Keratinocyte (primary cell): Measurements from ENCODE around the gene MYCL. TPM values are rescaled to one million over a fixed set of nuclear protein-coding genes. Genes with fewer than 3 reads are reported as not detected.

Experiments
- DNase-seq: peaks from one replicate; pipeline ENCODE4 v3.0.0-alpha.2; 2011; ENCODE audit warnings: low read depth, missing footprints, low spot score
- FAIRE-seq: peaks from 2 replicates; lab custom pipeline; 2011; peaks lifted over from hg19 to GRCh38; lab: Jason Lieb, UNC
- H2AFZ ChIP-seq: 2 replicates; pipeline ENCODE4 v1.6.0; 2012; ENCODE audit warnings: low read length, control low read depth, inconsistent platforms; ENCODE audit not compliant: control insufficient read depth
- H3K27ac ChIP-seq: 2 replicates; pipeline ENCODE4 v1.5.1; 2011; ENCODE audit warnings: low read length; ENCODE audit not compliant: control insufficient read depth, insufficient read depth
- H3K27me3 ChIP-seq: 3 replicates; pipeline ENCODE4 v1.6.0; 2011; ENCODE audit warnings: low read length; ENCODE audit not compliant: control insufficient read depth, insufficient read depth; ENCODE audit errors: extremely low read depth
- H3K36me3 ChIP-seq, 2 experiments: 2 replicates in 1 of 2; 3 replicates in 1 of 2; pipeline ENCODE4 v1.5.1; 2011; ENCODE audit warnings: low read length in 2 of 2, mild to moderate bottlenecking in 1 of 2; ENCODE audit not compliant: control insufficient read depth in 2 of 2, insufficient read depth in 2 of 2; ENCODE audit errors: extremely low read depth in 1 of 2
- H3K4me1 ChIP-seq: 3 replicates; pipeline ENCODE4 v1.5.1; 2011; ENCODE audit warnings: low read length; ENCODE audit not compliant: control insufficient read depth, insufficient read depth; ENCODE audit errors: extremely low read depth
- H3K4me2 ChIP-seq: 3 replicates; pipeline ENCODE4 v1.6.0; 2011; ENCODE audit warnings: low read depth, low read length; ENCODE audit not compliant: control insufficient read depth, insufficient read depth; ENCODE audit errors: extremely low read depth
- H3K4me3 ChIP-seq, 3 experiments: fragments of 200-600 bp in 1 of 3; sonication (generic) in 1 of 3; 2 replicates in 2 of 3; 3 replicates in 1 of 3; pipeline ENCODE4 v1.5.1; 2011 to 2016; ENCODE audit warnings: low read length in 3 of 3, mild to moderate bottlenecking in 3 of 3, control low read depth in 2 of 3, inconsistent platforms in 1 of 3, low read depth in 1 of 3, mixed read lengths in 1 of 3, mixed run types in 1 of 3, moderate library complexity in 1 of 3; ENCODE audit not compliant: control insufficient read depth in 2 of 3, insufficient read depth in 2 of 3; ENCODE audit errors: extremely low read depth in 1 of 3
- H3K79me2 ChIP-seq: 2 replicates; pipeline ENCODE4 v1.6.0; 2012; ENCODE audit warnings: low read length; ENCODE audit not compliant: control insufficient read depth, insufficient read depth
- H3K9ac ChIP-seq: 3 replicates; pipeline ENCODE4 v1.6.0; 2011; ENCODE audit warnings: low read length; ENCODE audit not compliant: control insufficient read depth, insufficient read depth; ENCODE audit errors: extremely low read depth
- H3K9me1 ChIP-seq: 3 replicates; pipeline ENCODE4 v1.6.0; 2011; ENCODE audit warnings: low read length; ENCODE audit not compliant: control insufficient read depth, insufficient read depth; ENCODE audit errors: extremely low read depth
- H3K9me3 ChIP-seq: 2 replicates; pipeline ENCODE4 v1.5.1; 2012; ENCODE audit warnings: low read depth, low read length; ENCODE audit not compliant: control insufficient read depth
- H4K20me1 ChIP-seq: 3 replicates; pipeline ENCODE4 v1.6.0; 2011; ENCODE audit warnings: low read length; ENCODE audit not compliant: control insufficient read depth, insufficient read depth; ENCODE audit errors: extremely low read depth
- CTCF ChIP-seq, 3 experiments: IDR thresholded peaks in 1 of 3; conservative IDR thresholded peaks in 1 of 3; optimal IDR thresholded peaks in 1 of 3; 2 replicates in 2 of 3; 3 replicates in 1 of 3; pipeline versions ENCODE3 to v1.5.1; 2011; ENCODE audit warnings: low read length in 3 of 3, mild to moderate bottlenecking in 3 of 3, moderate library complexity in 2 of 3, control low read depth in 1 of 3, inconsistent platforms in 1 of 3; ENCODE audit not compliant: insufficient read depth in 2 of 3; ENCODE audit errors: extremely low read depth in 1 of 3
- EZH2 ChIP-seq: IDR thresholded peaks from one replicate; pipeline ENCODE4 v1.6.1; 2012; ENCODE audit warnings: inconsistent platforms, mild to moderate bottlenecking, low read length, moderate library complexity
- dilution Hi-C: fragments of 300-500 bp; cut with MboI; formaldehyde crosslinking; loops from one replicate; pipeline ENCODE4 v1.7.0; 2020; ENCODE audit warnings: low sequenced_read_pairs; ENCODE audit not compliant: extremely low pct_ligation_motif_present
- polyA plus RNA-seq, 5 experiments: library from polyadenylated mRNA; depleted of rRNA in 3 of 5; stranded (reverse) in 3 of 5; stranded (forward) in 1 of 5; unstranded in 1 of 5; fragments of >200 nt; gene quantifications; 1 replicate in 1 of 5; 2 replicates in 3 of 5; 3 replicates in 1 of 5; pipeline versions ENCODE4 v1.2.1 to v1.2.3, GENCODE V29; 2011 to 2012; ENCODE audit warnings: missing spikeins in 2 of 5, low read depth in 1 of 5, low replicate concordance in 1 of 5

Gene MYCL
- polyA plus RNA-seq, 1 donor (not counting 4 experiments of a cell fraction or from before 2014, with no cell fraction given) = 5.4 TPM

- Histone ChIP-seq H3K36me3 (no peaks in the 10 kb centered on the region), H4K20me1 (no peaks in the 10 kb centered on the region), H3K9ac (no peak overlapping the region), H3K4me3 (peak overlapping the region in 2 of 3 experiments; percentile 24 to 26), H3K27ac (peak overlapping the region; percentile 4), H3K4me1 (peaks cover 55% of the 10 kb centered on the region), H2AFZ (peak overlapping the region; percentile 20), H3K9me1 (peaks cover 2% of the 10 kb centered on the region), H3K27me3 (no peaks in the 10 kb centered on the region), H3K9me3 (no peaks in the 10 kb centered on the region), H3K4me2 (peak overlapping the region; percentile 84), H3K79me2 (no peaks in the 10 kb centered on the region)
- no peak for TF ChIP-seq CTCF (optimal IDR thresholded peaks at IDR 0.05 in 1 of 3, IDR thresholded peaks at IDR 0.05 in 1 of 3, conservative IDR thresholded peaks at IDR 0.05 in 1 of 3; ENCODE audit: extremely low read depth in 1 of 3, insufficient read depth in 2 of 3, low read length in 3 of 3)
- no peak for TF ChIP-seq EZH2
- dilution Hi-C loops = no loop called here
- peak; percentile 97 for FAIRE-seq
- no peak for DNase-seq
Observed at GRCh38 chr1:39894884-39895495, 6.7 kb downstream of the MYCL start.

GRCh38 chr1:39892601-39893595 lies 8.8 kb downstream of the MYCL start:
- peak overlapping the region; percentile 62 for H3K27ac ChIP-seq
- H3K9me3 ChIP-seq = no peaks in the 10 kb centered on the region
- peaks cover 2% of the 10 kb centered on the region for H3K9me1 ChIP-seq
- dilution Hi-C loops = no loop called here
- H3K27me3 ChIP-seq = no peaks in the 10 kb centered on the region
- peaks cover 49% of the 10 kb centered on the region for H3K4me1 ChIP-seq
- peak; percentile 60 for DNase-seq
- peak overlapping the region; percentile 47 for H2AFZ ChIP-seq
- no peaks in the 10 kb centered on the region for H3K36me3 ChIP-seq
- peak overlapping the region in 2 of 3 experiments; percentile 62 for H3K4me3 ChIP-seq
- H3K4me2 ChIP-seq = peak overlapping the region; percentile 95
- FAIRE-seq = peak; percentile 84
- no peaks in the 10 kb centered on the region for H3K79me2 ChIP-seq
- no peaks in the 10 kb centered on the region for H4K20me1 ChIP-seq
- TF ChIP-seq CTCF (optimal IDR thresholded peaks at IDR 0.05 in 1 of 3, IDR thresholded peaks at IDR 0.05 in 1 of 3, conservative IDR thresholded peaks at IDR 0.05 in 1 of 3; ENCODE audit: extremely low read depth in 1 of 3, insufficient read depth in 2 of 3, low read length in 3 of 3) = no peak
- peak overlapping the region; percentile 49 for H3K9ac ChIP-seq
